GM19099 (cell line): ENCODE results near the gene CDCP2.

ENCODE experiments used
- POLR2A ChIP-seq: IDR thresholded peaks from 3 replicates; pipeline ENCODE4 v1.6.1; 2011; ENCODE audit warnings: low read depth; ENCODE audit not compliant: insufficient read length; ENCODE audit errors: extremely low read depth

Gene CDCP2

DNA sequence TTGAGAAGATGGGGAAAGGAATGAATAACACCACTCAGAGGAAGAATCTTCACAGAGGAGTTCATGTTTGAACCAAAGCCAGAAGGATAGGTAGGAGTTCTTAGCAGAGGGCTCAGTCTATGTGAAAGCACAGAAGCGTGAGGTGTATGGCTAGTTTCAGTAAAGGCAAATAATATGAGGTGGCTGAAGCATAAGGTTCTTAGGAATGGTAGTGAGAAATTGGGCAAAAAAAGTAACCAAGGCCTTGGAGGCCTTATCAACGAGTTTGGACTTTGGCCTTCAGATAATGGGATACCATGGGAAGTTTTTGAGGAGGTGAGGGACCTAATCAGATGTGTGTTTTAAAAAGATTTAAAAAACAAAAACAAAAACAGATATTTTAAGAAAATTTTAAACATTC is 52.3 kb downstream of the CDCP2 start:
- TF ChIP-seq POLR2A: no peak

- no peak for TF ChIP-seq POLR2A
These were observed 53.7 kb downstream of the CDCP2 start for GRCh38 chr1:54099061-54099610.

DNA sequence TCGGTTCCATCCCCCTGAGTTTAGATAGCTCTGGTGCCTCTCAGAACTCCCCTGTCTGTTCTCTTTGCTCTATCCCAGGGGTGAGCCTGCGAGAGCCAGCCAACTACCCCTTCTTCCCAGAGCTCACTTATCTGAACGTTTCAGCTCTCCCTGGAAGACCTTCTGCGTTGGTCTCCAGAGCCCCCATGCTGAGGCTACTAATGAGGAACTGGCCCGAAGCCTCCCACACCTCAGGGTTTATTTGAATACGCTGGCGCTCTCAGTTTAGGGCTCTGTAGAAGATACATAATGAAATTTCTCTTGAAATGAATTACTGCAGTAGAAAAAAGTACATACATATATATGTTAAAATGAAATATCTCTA is 55.9 kb downstream of the CDCP2 start:
- TF ChIP-seq POLR2A: no peak

DNA sequence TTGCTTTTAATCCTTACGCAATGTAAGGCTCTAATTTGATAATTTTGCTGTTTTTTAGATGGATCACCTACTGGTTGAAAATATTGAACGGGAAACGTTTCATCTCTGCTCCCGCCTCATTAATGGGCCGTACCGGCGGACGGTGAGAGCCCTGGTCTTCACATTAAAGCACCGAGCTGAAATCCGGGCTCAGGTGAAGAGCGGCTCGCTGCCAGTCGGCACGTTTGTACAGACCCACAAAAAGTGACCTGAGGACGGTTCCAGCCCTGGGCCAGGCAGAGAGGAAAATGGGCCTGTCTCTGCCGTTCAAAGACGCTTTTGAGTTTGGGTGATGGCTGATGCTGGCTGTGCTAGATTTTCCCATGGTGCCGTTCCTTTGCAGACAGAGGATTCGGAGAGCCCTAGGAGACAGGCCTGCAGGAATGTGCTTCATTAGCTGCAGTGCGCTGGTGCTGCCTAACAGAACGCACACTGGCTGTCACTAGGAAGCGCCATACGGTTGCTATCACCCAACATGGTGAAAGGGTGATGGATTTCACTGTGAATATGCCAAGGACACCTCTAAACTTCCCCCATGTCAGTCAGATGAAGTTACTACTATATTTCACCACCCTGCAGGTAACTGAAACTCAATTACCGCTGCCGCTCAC is 56.4 kb downstream of the CDCP2 start:
- TF ChIP-seq POLR2A: no peak

GRCh38 chr1:54095546-54096226 is 57.1 kb downstream of the CDCP2 start:
- no peak for TF ChIP-seq POLR2A

DNA sequence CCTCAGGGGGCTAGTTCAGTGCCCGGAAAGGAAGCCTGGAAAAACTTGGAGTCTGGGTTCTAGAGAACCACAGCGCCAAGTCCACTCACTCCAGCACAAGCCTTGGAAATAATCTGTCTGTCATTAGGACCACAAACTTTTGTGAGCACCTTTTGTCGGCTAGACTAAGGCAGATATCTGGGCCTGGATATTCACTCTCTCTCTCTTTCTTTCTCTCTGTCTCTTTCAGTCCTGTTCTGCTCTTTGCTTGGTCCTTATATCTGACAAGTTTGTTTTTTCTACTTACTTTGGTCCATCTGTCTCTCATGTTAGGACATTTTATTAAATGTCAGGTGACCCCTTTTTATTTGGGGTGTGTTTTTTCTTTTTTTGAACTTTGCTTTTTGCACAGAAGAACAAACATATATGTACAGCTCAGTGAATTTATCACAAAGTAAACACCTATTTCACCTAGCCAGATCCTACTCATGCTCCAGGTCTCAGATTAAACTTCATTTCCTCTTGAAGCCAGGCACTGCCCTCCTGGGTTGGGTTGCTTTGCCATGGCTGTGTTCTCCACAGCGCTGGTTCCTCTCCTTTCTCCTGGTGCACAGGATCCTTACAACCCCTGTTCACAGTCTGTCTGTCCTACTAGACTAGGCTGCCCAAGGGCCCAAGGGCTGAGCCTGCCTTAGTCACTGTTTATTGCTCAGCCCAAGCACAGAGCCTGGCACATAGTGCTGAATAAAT is 58.6 kb downstream of the CDCP2 start:
- no peak for TF ChIP-seq POLR2A

GRCh38 chr1:54091666-54092065 is 61.1 kb downstream of the CDCP2 start:
- no peak for TF ChIP-seq POLR2A

DNA sequence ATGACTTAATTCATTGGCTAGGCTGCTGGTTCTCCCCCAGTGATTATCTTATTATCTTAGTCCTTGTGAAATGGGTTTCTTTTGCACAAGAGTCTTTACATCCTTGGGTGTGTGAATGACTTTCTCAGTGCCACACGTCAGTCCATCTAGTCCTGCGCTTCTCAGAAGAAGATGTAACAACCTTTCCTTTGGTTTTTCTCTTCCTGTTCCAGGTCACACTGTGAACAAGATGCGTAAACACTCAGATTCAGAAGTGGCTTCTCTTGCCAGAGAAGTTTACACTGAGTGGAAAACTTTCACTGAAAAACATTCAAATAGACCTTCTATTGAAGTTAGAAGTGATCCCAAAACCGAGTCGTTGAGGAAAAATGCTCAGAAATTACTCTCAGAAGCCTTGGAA is 64.4 kb downstream of the CDCP2 start:
- TF ChIP-seq POLR2A: no peak

GRCh38 chr1:54086754-54087153 is 66.0 kb downstream of the CDCP2 start:
- no peak for TF ChIP-seq POLR2A

DNA sequence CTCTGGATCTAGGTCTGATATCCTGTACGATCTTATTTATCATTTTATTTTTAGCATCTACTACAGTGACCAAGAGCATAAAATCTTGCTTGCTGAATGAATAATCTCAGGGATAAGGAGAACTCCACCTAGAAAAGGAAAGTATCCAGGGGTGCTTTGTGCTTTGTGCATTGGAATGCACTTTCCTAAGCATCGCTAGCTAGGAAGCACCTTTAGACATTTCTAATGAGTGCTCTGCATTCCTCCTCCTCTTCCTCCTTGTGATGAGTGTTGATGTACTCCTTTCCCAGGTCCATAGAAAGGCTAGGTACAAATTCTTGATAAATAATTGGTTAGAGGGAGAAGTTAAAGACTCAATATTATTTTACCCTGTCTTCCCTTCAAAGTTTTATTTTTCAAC is 68.0 kb downstream of the CDCP2 start:
- no peak for TF ChIP-seq POLR2A
